ENCODE results near the gene ELAVL4. TPM values are rescaled to one million over a fixed set of nuclear protein-coding genes. Genes with fewer than 3 reads are reported as not detected.

The ELAVL4 gene
- polyA plus RNA-seq = not detected

DNA sequence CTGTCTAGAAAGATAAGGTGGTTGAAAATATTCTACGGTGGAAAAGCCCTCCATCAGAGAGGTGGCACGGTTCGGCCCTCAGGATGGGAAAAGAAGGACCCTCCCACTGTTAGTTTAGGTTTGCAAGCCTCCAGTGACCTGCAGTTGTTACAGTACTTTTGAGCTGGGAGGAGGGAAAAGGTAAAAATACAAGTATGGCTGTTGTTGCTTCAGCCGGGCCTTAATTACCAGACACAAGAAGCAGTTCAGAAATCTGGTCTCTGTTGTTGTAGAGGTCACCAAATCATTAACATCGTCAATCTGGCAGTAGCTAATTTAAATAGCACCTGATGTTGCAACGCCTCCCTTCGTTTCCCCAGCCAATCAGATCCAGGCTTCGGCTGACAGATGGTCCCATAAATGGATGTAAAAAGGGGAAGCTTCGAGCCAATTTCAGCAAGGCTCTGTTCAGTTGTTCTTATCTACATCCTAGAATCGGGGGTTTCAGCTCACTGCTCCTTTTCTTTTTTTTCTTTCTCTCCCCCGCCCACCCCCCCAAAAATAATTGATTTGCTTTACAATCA lies at the start of gene ELAVL4:
Gene ELAVL4 (plus strand): TSS at position 424 of the 563 bp plus-strand sequence. CDS start 270 bp downstream, outside the sequence.
- Mint-ChIP-seq H3K36me3 (no peaks in the 10 kb centered on the region), H3K4me1 (peaks cover 3 to 17% (median 4%) of the 10 kb centered on the region in 3 donors), H3K9me3 (peaks cover 0 to 5% (median 0%) of the 10 kb centered on the region in 3 donors), H3K27ac (peak within 1 kb of the TSS in 1 of 3 donors; percentile 23), H3K27me3 (peaks cover 27% of the 10 kb centered on the region), H3K4me3 (peak within 1 kb of the TSS in 1 of 4 donors; percentile 49)

GRCh38 chr1:50060279-50060678 lies 48.4 kb upstream of the ELAVL4 start:
- H3K27me3 Mint-ChIP-seq = no peaks in the 10 kb centered on the region
- no peak overlapping the region for H3K4me3 Mint-ChIP-seq
- peaks cover 0 to 1% (median 0%) of the 10 kb centered on the region in 3 donors for H3K4me1 Mint-ChIP-seq
- H3K36me3 Mint-ChIP-seq = no peaks in the 10 kb centered on the region
- peaks cover 0 to 1% (median 0%) of the 10 kb centered on the region in 3 donors for H3K9me3 Mint-ChIP-seq
- H3K27ac Mint-ChIP-seq = no peak overlapping the region

DNA sequence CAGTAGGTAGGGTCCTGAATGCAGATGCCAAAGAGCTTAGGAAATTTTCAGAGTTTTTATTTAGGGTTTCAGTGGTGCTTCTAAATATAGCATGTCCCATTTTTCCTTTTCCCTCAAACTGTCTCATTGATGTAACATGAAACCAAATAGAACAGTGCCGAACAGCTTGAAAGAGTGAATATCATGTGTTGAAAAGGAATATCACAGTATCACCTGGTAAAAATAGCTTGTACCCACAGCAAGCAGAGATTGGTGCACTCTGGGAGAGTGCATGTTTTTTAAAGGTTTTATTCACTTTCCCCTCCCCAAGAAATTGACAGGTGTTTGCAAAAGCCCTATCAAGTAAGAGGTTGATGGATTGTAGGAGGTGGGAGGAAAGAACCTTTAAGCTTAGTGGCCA lies 41.9 kb upstream of the ELAVL4 start:
- peaks cover 0 to 1% (median 0%) of the 10 kb centered on the region in 3 donors for H3K4me1 Mint-ChIP-seq
- no peak overlapping the region for H3K27ac Mint-ChIP-seq
- H3K27me3 Mint-ChIP-seq = no peaks in the 10 kb centered on the region
- H3K9me3 Mint-ChIP-seq = peaks cover 0 to 1% (median 0%) of the 10 kb centered on the region in 3 donors
- no peaks in the 10 kb centered on the region for H3K36me3 Mint-ChIP-seq
- no peak overlapping the region for H3K4me3 Mint-ChIP-seq

DNA sequence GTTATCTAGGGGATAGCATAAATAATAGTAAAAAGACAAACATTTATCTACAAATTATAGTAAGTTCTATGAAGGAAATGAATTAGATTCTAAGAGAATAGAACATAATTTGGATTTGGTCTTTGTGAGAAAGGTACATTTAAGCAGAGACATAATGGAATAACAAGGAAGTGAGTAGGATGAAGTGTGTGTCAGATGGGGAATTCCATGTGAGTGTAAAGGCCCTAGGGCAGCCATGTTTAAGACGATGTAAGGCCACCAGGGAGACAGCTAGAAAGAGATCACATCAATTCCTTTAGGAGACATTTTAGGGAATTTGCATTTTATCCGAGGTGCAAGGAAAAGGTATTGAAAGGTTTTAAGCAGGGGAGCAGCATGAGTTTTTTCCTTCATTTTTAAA lies 33.8 kb upstream of the ELAVL4 start:
- H3K27me3 Mint-ChIP-seq = no peaks in the 10 kb centered on the region
- H3K27ac Mint-ChIP-seq = no peak overlapping the region
- no peaks in the 10 kb centered on the region for H3K4me1 Mint-ChIP-seq
- H3K4me3 Mint-ChIP-seq = no peak overlapping the region
- peaks cover 2% of the 10 kb centered on the region for H3K36me3 Mint-ChIP-seq
- H3K9me3 Mint-ChIP-seq = peaks cover 0 to 3% (median 1%) of the 10 kb centered on the region in 3 donors

DNA sequence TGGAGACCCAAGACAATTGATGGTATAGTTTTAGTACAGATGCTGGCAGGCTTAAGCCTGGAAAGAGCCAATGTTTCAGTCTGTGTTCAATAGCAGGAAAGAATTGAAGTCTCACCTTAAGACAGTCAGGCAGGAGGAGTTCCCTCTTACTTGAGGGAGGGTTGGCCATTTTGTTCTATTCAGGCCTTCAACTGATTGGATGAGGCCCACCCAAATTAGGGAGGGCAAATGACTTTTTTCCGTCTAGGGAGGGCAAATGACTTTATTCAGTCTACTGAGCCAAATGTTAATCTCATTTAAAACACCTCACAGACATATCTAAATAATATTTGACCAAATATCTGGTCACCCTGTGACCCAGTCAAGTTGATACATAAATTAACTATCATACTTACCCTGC lies 31.4 kb upstream of the ELAVL4 start:
- peaks cover 2% of the 10 kb centered on the region for H3K36me3 Mint-ChIP-seq
- H3K9me3 Mint-ChIP-seq = peaks cover 0 to 3% (median 1%) of the 10 kb centered on the region in 3 donors
- no peak overlapping the region for H3K4me3 Mint-ChIP-seq
- H3K4me1 Mint-ChIP-seq = no peaks in the 10 kb centered on the region
- no peaks in the 10 kb centered on the region for H3K27me3 Mint-ChIP-seq
- no peak overlapping the region for H3K27ac Mint-ChIP-seq

DNA sequence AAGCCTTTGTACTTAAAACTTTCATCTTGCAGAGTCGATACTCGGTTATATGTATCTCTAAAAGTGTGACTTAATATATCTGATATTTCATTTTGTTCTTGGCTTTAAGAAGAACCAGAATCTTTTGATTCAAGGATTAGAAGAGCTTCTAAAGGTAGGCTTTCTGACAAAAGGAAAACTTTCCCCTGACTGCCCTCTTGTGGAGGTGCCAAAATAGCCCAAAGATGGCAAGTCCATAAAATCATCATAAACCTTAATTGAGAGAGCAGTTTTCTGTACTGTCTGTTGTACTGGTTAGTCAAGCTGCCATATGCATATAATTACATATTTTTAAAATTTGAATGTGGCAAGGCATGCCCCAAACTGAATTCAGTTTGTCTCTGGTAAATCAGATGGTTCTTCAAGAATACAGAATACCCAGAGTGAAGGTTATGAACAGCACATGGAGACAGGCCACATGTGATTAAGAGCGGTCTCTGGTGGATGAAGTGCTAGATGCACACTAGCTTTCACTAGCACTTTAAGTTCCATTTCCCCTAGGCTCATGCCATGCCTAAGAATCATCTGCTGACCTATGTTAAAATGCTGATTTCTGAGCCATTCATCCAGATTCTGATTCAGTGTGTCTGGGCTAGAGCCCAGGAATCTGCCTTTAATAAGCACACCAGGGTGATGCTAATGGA lies 27.7 kb upstream of the ELAVL4 start:
- no peak overlapping the region for H3K27ac Mint-ChIP-seq
- H3K4me3 Mint-ChIP-seq = no peak overlapping the region
- no peaks in the 10 kb centered on the region for H3K4me1 Mint-ChIP-seq
- peaks cover 3% of the 10 kb centered on the region for H3K36me3 Mint-ChIP-seq
- peaks cover 0 to 3% (median 3%) of the 10 kb centered on the region in 3 donors for H3K9me3 Mint-ChIP-seq
- H3K27me3 Mint-ChIP-seq = no peaks in the 10 kb centered on the region

DNA sequence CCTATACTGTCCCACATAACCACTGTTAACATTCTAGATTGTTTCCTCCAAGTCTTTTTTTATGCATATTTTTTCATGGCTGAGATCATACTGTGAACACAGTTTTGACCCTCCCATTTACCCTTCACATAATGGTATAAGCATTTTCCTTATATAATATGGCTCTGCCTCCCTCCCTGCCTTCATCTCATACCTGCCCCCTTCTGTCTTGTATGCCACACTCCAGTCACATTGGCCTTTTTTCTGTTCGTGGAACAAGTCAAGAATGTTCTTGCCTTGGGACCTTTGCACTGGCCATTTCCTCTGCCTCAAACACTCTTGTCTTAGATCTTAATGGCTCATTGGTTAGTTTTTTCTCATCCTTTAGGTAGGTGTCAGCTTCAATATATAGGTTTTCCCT lies 24.3 kb upstream of the ELAVL4 start:
- H3K4me3 Mint-ChIP-seq = no peak overlapping the region
- no peak overlapping the region for H3K27ac Mint-ChIP-seq
- no peaks in the 10 kb centered on the region for H3K4me1 Mint-ChIP-seq
- H3K27me3 Mint-ChIP-seq = no peaks in the 10 kb centered on the region
- peaks cover 0 to 1% (median 0%) of the 10 kb centered on the region in 3 donors for H3K9me3 Mint-ChIP-seq
- peaks cover 2% of the 10 kb centered on the region for H3K36me3 Mint-ChIP-seq

GRCh38 chr1:50091068-50091467 lies 17.7 kb upstream of the ELAVL4 start:
- Mint-ChIP-seq H3K27ac (no peak overlapping the region), H3K27me3 (no peaks in the 10 kb centered on the region), H3K36me3 (no peaks in the 10 kb centered on the region), H3K4me1 (no peaks in the 10 kb centered on the region), H3K4me3 (no peak overlapping the region), H3K9me3 (peaks cover 0 to 2% (median 0%) of the 10 kb centered on the region in 3 donors)

DNA sequence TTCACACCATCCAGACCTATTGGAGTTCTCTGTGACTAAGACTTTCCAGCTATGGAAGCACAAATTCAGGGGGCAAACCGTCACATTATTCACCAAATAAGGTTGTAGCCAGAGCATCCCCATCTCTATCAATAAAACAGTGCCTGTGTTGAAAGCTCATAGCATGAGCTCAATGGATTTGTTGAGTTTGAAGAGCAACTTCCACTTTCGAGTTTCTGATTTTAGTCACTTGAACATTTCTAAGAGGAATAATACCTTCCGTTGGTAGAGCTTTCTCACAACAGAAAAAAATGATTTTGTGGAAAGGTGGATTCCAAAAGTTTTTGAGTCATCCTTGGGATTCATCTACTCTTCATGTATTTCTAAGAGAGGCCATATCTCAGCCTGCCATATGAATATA lies 13.0 kb upstream of the ELAVL4 start:
- H3K4me1 Mint-ChIP-seq = peaks cover 0 to 2% (median 0%) of the 10 kb centered on the region in 3 donors
- H3K4me3 Mint-ChIP-seq = no peak overlapping the region
- no peak overlapping the region for H3K27ac Mint-ChIP-seq
- no peaks in the 10 kb centered on the region for H3K36me3 Mint-ChIP-seq
- no peaks in the 10 kb centered on the region for H3K27me3 Mint-ChIP-seq
- H3K9me3 Mint-ChIP-seq = no peaks in the 10 kb centered on the region

- no peaks in the 10 kb centered on the region for H3K9me3 Mint-ChIP-seq
- no peak overlapping the region for H3K4me3 Mint-ChIP-seq
- no peak overlapping the region for H3K27ac Mint-ChIP-seq
- H3K27me3 Mint-ChIP-seq = no peaks in the 10 kb centered on the region
- peaks cover 0 to 2% (median 0%) of the 10 kb centered on the region in 3 donors for H3K4me1 Mint-ChIP-seq
- H3K36me3 Mint-ChIP-seq = no peaks in the 10 kb centered on the region
Measured at GRCh38 chr1:50097021-50097679, 11.6 kb upstream of the ELAVL4 start.

GRCh38 chr1:50097791-50098190 lies 10.9 kb upstream of the ELAVL4 start:
- Mint-ChIP-seq H3K27me3 (no peaks in the 10 kb centered on the region), H3K4me1 (peaks cover 0 to 2% (median 0%) of the 10 kb centered on the region in 3 donors)

GRCh38 chr1:50098591-50099021 lies 10.1 kb upstream of the ELAVL4 start:
- no peaks in the 10 kb centered on the region for H3K27me3 Mint-ChIP-seq
- no peak overlapping the region for H3K4me3 Mint-ChIP-seq
- H3K9me3 Mint-ChIP-seq = no peaks in the 10 kb centered on the region
- peaks cover 0 to 2% (median 0%) of the 10 kb centered on the region in 3 donors for H3K4me1 Mint-ChIP-seq
- no peaks in the 10 kb centered on the region for H3K36me3 Mint-ChIP-seq
- H3K27ac Mint-ChIP-seq = no peak overlapping the region

More at GRCh38 chr1:50097791-50098190, 10.9 kb upstream of the ELAVL4 start:
- Mint-ChIP-seq H3K36me3 (no peaks in the 10 kb centered on the region), H3K9me3 (no peaks in the 10 kb centered on the region), H3K4me3 (no peak overlapping the region), H3K27ac (no peak overlapping the region)

DNA sequence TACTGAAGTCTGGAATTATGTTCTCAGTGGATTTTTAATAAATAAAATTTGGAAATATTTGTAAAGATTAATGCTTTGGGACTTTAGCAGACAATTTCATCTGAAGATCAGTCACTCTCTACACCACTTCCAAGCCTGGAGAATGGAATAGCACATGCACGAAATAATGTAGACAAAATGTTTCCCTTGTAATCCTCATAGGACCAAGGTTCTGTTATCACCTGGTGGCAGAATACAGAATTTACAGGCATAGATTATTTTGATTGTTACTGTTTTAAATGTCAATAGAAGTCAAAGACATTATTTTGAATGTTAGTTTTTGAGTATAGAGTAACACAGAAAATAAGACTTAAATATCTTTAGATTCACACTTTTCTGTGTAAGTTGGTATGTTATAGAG lies 9.1 kb upstream of the ELAVL4 start:
- no peaks in the 10 kb centered on the region for H3K27me3 Mint-ChIP-seq
- H3K36me3 Mint-ChIP-seq = no peaks in the 10 kb centered on the region
- H3K4me3 Mint-ChIP-seq = no peak overlapping the region
- no peak overlapping the region for H3K27ac Mint-ChIP-seq
- H3K4me1 Mint-ChIP-seq = peaks cover 0 to 2% (median 0%) of the 10 kb centered on the region in 3 donors
- no peaks in the 10 kb centered on the region for H3K9me3 Mint-ChIP-seq

DNA sequence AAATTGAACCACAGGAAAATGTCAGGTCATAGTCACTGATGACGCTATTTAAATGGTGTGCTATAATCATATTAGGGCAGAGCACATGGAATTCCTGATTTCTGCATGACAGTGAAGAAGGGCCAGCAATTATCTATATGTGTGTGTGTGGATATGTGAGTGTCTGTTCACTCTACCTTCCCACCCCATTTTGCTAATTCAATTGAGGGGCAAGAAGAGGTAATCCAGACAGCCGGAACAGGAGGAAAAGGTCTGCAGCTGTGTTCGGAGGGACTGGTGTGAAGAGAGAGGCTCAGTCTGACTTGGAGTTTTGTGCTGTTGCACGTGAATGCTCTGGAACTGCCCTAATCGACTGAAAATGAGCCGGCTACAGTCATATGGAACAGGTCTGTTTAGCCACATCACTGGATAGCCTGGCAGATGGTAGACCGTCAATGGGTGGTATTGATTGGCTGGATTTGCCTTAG lies 5.1 kb upstream of the ELAVL4 start:
- H3K36me3 Mint-ChIP-seq = no peaks in the 10 kb centered on the region
- H3K27ac Mint-ChIP-seq = no peak overlapping the region

DNA sequence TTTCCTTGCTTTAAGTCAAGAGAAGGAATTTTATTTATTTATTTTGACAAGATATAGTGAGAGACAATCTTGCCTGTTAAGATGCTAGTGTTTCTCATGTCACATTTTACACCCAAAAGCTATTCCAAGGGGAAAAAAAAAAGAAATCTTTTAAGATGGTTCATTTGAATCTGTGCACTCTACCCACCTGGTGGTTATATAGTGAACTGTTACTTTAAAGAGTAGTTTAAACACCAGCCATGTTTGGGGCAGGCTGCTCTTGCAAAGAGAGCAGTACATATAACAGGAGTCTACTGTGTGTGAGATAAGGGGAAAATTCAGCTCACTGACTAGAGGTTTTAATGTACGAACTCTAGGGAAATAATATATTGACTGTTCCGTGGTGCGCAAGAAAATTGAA lies 3.3 kb upstream of the ELAVL4 start:
- H3K27ac Mint-ChIP-seq = no peak overlapping the region

More for the DNA sequence above, 5.1 kb upstream of the ELAVL4 start:
- Mint-ChIP-seq H3K4me3 (no peak overlapping the region), H3K27me3 (peaks cover 8% of the 10 kb centered on the region), H3K4me1 (no peaks in the 10 kb centered on the region), H3K9me3 (peaks cover 0 to 3% (median 0%) of the 10 kb centered on the region in 3 donors)

More for the DNA sequence above, 3.3 kb upstream of the ELAVL4 start:
- H3K4me1 Mint-ChIP-seq = peaks cover under 1 to 13% (median 3%) of the 10 kb centered on the region in 3 donors
- peaks cover 21% of the 10 kb centered on the region for H3K27me3 Mint-ChIP-seq
- H3K9me3 Mint-ChIP-seq = peaks cover 0 to 3% (median 0%) of the 10 kb centered on the region in 3 donors
- no peak overlapping the region for H3K4me3 Mint-ChIP-seq
- H3K36me3 Mint-ChIP-seq = no peaks in the 10 kb centered on the region

All from IgD-negative memory B cell (primary cell).